Thoracic aorta (tissue), 2 donors: ENCODE results near the gene POLRMT. TPM values are rescaled to one million over a fixed set of nuclear protein-coding genes. Genes with fewer than 3 reads are reported as not detected.

ENCODE experiments used
- ATAC-seq: fragments of 150-250 bp; one replicate; pipeline ENCODE4 v1.8.0; 2017; ENCODE audit warnings: low read depth; ENCODE audit not compliant: insufficient number of reproducible peaks, low FRiP score
- DNase-seq: peaks from one replicate; pipeline ENCODE4 v3.0.0-alpha.2; 2020; ENCODE audit warnings: low spot score
- H3K27ac ChIP-seq, 2 donors: fragments of 200-600 bp; sonication (generic); 1 replicate in 1 of 2; 2 replicates in 1 of 2; pipeline ENCODE4 v1.5.1; 2016; ENCODE audit warnings: mild to moderate bottlenecking in 2 of 2, moderate library complexity in 2 of 2
- H3K27me3 ChIP-seq: fragments of 200-600 bp; sonication (generic); replicated peaks from 2 replicates; pipeline ENCODE4 v1.6.0; 2016; ENCODE audit warnings: mild to moderate bottlenecking; ENCODE audit not compliant: insufficient read depth
- H3K36me3 ChIP-seq: fragments of 200-600 bp; sonication (generic); one replicate; pipeline ENCODE4 v1.5.1; 2016
- H3K4me1 ChIP-seq, 2 donors: fragments of 200-600 bp; sonication (generic); 1 replicate in 1 of 2; 2 replicates in 1 of 2; pipeline versions ENCODE4 v1.5.1 to v1.6.0; 2016; ENCODE audit warnings: low read depth in 2 of 2, mild to moderate bottlenecking in 1 of 2; ENCODE audit not compliant: control insufficient read depth in 1 of 2
- H3K4me3 ChIP-seq: fragments of 200-600 bp; sonication (generic); 2 replicates; pipeline ENCODE4 v1.5.1; 2016; ENCODE audit warnings: mild to moderate bottlenecking
- H3K9me3 ChIP-seq: fragments of 200-600 bp; sonication (generic); 2 replicates; pipeline ENCODE4 v1.5.1; 2016
- total RNA-seq, 2 donors: library from RNA; depleted of rRNA; stranded (reverse); fragments of >200 nt; gene quantifications; one replicate each; pipeline versions ENCODE4 v1.1.0 to v1.2.3, GENCODE V29; 2016
- TF ChIP-seq, protein P1 (sequence below): fragments of 200-600 bp; sonication (generic); IDR thresholded peaks from one replicate; pipeline ENCODE4 v1.5.1; 2019; ENCODE audit warnings: antibody characterized with exemption

The POLRMT gene
- total RNA-seq, 2 donors from 2014 or later: 23.8 to 30.9 TPM

- DNase-seq (no peak), ATAC-seq (no peak)
- Histone ChIP-seq H3K9me3 (no peaks in the 10 kb centered on the region), H3K27me3 (peaks cover 15% of the 10 kb centered on the region), H3K4me3 (no peak overlapping the region), H3K36me3 (no peaks in the 10 kb centered on the region), H3K4me1 (peaks cover 1 to 3% of the 10 kb centered on the region in 2 donors), H3K27ac (no peak overlapping the region)
- TF ChIP-seq, protein P1, sequence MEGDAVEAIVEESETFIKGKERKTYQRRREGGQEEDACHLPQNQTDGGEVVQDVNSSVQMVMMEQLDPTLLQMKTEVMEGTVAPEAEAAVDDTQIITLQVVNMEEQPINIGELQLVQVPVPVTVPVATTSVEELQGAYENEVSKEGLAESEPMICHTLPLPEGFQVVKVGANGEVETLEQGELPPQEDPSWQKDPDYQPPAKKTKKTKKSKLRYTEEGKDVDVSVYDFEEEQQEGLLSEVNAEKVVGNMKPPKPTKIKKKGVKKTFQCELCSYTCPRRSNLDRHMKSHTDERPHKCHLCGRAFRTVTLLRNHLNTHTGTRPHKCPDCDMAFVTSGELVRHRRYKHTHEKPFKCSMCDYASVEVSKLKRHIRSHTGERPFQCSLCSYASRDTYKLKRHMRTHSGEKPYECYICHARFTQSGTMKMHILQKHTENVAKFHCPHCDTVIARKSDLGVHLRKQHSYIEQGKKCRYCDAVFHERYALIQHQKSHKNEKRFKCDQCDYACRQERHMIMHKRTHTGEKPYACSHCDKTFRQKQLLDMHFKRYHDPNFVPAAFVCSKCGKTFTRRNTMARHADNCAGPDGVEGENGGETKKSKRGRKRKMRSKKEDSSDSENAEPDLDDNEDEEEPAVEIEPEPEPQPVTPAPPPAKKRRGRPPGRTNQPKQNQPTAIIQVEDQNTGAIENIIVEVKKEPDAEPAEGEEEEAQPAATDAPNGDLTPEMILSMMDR: no peak
Measured at GRCh38 chr19:594265-594870, 39.0 kb downstream of the POLRMT start.

DNA sequence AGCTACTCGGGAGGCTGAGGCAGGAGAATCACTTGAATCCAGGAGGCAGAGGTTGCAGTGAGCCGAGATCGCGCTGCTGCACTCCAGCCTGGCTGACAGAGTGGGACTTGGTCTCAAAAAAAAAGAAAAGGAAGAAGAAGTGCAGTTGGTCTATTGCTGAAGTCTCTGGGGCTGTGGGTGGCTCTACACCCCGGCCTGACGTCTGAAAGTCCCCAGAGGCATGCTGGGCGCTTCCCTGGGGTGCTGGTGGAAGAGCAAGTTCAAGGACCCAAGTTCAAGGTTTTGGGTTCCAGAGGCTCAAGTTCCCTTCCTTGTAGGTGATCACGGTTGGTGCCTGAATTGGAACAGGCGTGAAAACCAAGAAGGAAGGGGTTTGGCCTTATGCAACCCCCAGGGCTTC lies 39.8 kb downstream of the POLRMT start:
- ATAC-seq: no peak
- no peak overlapping the region for H3K4me3 ChIP-seq
- H3K27me3 ChIP-seq: peaks cover 20% of the 10 kb centered on the region
- no peak for DNase-seq
- H3K27ac ChIP-seq: no peak overlapping the region
- TF ChIP-seq, protein P1: no peak
- no peaks in the 10 kb centered on the region for H3K9me3 ChIP-seq
- H3K36me3 ChIP-seq: no peaks in the 10 kb centered on the region
- peaks cover 3 to 4% of the 10 kb centered on the region in 2 donors for H3K4me1 ChIP-seq

DNA sequence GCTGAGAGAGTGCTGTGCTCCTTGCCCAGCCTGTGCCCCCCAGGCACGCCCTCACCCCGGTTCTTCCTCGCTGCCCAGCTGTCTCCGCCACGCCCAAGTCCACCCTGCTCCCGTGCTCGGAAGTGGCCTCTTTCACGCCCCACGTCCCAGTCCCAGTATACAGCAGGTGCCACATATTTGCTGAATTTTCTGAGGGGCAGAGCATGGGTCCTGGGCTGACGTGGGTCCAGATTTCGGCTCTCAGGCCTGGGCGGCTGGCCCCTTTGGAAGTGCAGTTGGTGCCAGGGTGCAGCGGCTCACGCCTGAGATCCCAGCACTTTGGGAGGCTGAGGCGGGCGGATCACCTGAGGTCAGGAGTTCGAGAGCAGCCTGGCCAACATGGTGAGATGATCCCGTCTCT lies 40.3 kb downstream of the POLRMT start:
- Histone ChIP-seq H3K36me3 (no peaks in the 10 kb centered on the region), H3K4me1 (peaks cover 3 to 4% of the 10 kb centered on the region in 2 donors), H3K27ac (no peak overlapping the region), H3K9me3 (no peaks in the 10 kb centered on the region), H3K4me3 (no peak overlapping the region), H3K27me3 (peaks cover 20% of the 10 kb centered on the region)
- DNase-seq (no peak), ATAC-seq (no peak)
- TF ChIP-seq, protein P1: no peak

- TF ChIP-seq, protein P1: no peak
- DNase-seq: no peak
- H3K4me1 ChIP-seq: peaks cover 3 to 4% of the 10 kb centered on the region in 2 donors
- ATAC-seq: no peak
- no peaks in the 10 kb centered on the region for H3K9me3 ChIP-seq
- H3K27ac ChIP-seq: no peak overlapping the region
- H3K36me3 ChIP-seq: no peaks in the 10 kb centered on the region
- no peak overlapping the region for H3K4me3 ChIP-seq
- peaks cover 20% of the 10 kb centered on the region for H3K27me3 ChIP-seq
Measured at GRCh38 chr19:592101-592500, 41.2 kb downstream of the POLRMT start.

GRCh38 chr19:591099-591958 lies 42.0 kb downstream of the POLRMT start:
- ATAC-seq: no peak
- DNase-seq: no peak
- TF ChIP-seq, protein P1: no peak
- no peak overlapping the region for H3K4me3 ChIP-seq
- no peak overlapping the region for H3K27ac ChIP-seq
- H3K27me3 ChIP-seq: peaks cover 20% of the 10 kb centered on the region
- H3K9me3 ChIP-seq: no peaks in the 10 kb centered on the region
- H3K36me3 ChIP-seq: no peaks in the 10 kb centered on the region
- H3K4me1 ChIP-seq: peaks cover 3 to 4% of the 10 kb centered on the region in 2 donors
